Thymus (tissue), 11 donors: Measurements from ENCODE around the gene NOTUM. TPM values are rescaled to one million over a fixed set of nuclear protein-coding genes. Genes with fewer than 3 reads are reported as not detected.
A peak's percentile ranks its signal among the peaks of the same experiment; 100 is the strongest.

ENCODE experiments used
- DNase-seq, 9 donors: peaks; one replicate each; pipeline ENCODE4 v3.0.0-alpha.2; 2013; ENCODE audit warnings: low spot score in 9 of 9, low read depth in 6 of 9, missing footprints in 1 of 9
- H3K27ac ChIP-seq, 2 donors: one replicate each; pipeline ENCODE4 v1.5.1; 2013; ENCODE audit warnings: control low read depth in 1 of 2, low read depth in 1 of 2, low read length in 1 of 2, mild to moderate bottlenecking in 1 of 2, moderate library complexity in 1 of 2
- H3K27me3 ChIP-seq, 2 donors: one replicate each; pipeline ENCODE4 v1.5.1; 2013; ENCODE audit warnings: low read length in 1 of 2; ENCODE audit not compliant: control insufficient read depth in 2 of 2, insufficient read depth in 1 of 2
- H3K36me3 ChIP-seq, 2 donors: one replicate each; pipeline ENCODE4 v1.5.1; 2013; ENCODE audit warnings: low read length in 1 of 2, mild to moderate bottlenecking in 1 of 2, moderate library complexity in 1 of 2; ENCODE audit not compliant: control insufficient read depth in 2 of 2, insufficient read depth in 2 of 2
- H3K4me1 ChIP-seq, 2 donors: one replicate each; pipeline ENCODE4 v1.5.1; 2013; ENCODE audit warnings: low read length in 2 of 2; ENCODE audit not compliant: control insufficient read depth in 2 of 2, insufficient read depth in 2 of 2
- H3K4me3 ChIP-seq, 2 donors: one replicate each; pipeline ENCODE4 v1.5.1; 2013; ENCODE audit warnings: low read length in 2 of 2, control low read depth in 1 of 2, mild to moderate bottlenecking in 1 of 2
- H3K9me3 ChIP-seq, 2 donors: one replicate each; pipeline ENCODE4 v1.5.1; 2013; ENCODE audit warnings: low read length in 1 of 2, mild to moderate bottlenecking in 1 of 2; ENCODE audit not compliant: control insufficient read depth in 2 of 2, insufficient read depth in 1 of 2
- WGBS: extraction: QIAGEN DNeasy Blood & Tissue Kit; methylation state at CpG from one replicate; pipeline ENCODE4 v1.1.7; 2013; 5-methylcytosine and 5-hydroxymethylcytosine counted together
- polyA plus RNA-seq: library from polyadenylated mRNA; stranded (reverse); fragments of 200-250 nt; gene quantifications from one replicate; pipeline ENCODE4 v1.2.3, GENCODE V29; 2013
- total RNA-seq: library from RNA; stranded (reverse); fragments of 120-200 nt; gene quantifications from one replicate; pipeline ENCODE4 v1.2.4, GENCODE V29; 2013
- donor health status: healthy.

NOTUM gene
- total and polyA plus RNA-seq, 2 donors: 0.25 to 0.66 TPM

DNA sequence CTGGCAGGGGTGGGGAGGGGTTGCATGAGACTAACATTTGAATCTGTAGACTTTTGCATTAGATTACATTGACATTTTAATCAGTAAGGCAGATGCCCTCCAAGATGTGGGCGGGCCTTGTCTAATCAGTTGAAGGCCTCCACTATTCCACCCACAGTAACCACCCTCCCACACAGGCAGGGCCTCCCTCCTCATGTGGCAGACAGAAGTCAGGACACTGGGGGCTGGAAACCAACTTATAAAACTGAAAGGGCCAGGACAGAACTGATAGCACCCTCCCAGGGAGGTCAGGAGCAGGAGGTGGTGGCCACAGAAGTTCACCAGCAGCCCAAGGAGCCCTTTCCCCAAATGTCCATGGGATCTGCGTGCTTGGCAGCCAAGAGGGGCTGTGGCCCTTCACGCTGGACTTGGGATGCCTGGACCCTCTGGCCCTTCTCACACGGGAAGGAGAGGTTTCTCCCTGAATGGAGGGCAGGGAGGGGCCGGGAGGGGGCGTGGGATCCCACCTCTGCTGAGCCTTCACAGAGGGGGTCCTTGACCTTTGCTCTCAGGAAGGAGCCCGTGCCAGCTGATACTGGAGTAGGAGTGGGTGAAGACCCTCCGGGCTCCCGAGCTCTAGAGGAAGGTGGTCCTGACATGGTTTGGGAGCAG, 28.5 kb downstream of the NOTUM start:
- Histone ChIP-seq H3K36me3 (no peaks in the 10 kb centered on the region), H3K4me3 (no peak overlapping the region), H3K4me1 (peaks cover 15 to 32% of the 10 kb centered on the region in 2 donors), H3K27me3 (peaks cover 20 to 68% of the 10 kb centered on the region in 2 donors), H3K27ac (no peak overlapping the region), H3K9me3 (peaks cover 0 to 11% of the 10 kb centered on the region in 2 donors)
- DNase-seq: no peak
- 97% methylated on average over 9 of the region's 9 CpGs for WGBS

DNA sequence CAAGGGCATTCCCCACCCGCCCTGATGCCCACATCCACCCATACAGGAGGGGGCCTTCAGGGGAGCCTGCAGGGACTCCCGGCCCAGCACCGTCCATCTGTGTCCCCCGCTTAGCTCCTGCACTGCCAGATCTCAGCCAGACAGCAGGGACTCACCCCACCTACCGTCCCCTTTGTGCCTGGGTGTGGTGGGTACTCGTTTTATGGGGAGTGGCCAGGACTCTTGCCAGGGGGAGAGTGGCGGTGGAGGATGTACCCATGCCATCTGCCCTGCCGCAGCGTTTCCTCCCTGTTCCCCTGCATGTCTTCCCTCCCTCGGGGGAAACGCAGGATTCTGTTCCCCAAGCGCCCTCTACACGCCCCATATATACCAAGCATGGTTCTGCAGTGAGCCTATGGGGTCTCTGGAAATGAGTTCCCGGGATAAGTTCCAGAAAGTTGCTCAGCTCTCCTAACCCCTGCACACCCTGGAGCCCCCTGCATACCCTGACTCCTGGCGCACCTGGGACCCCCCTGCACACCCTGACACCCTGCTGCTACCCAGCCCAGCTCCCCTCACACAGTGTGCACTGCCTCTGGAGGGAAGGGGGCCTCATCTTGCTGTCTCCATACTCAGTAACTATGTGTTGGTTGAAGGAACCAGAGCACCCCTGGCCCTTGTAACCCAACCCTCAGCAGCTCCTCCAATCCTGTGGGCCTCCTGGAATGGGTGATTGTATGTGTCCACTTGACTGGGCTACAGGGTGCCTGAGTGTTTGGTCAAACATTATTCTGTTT, 29.2 kb downstream of the NOTUM start:
- Histone ChIP-seq H3K27me3 (peaks cover 20 to 63% of the 10 kb centered on the region in 2 donors), H3K4me3 (no peak overlapping the region), H3K9me3 (peaks cover 0 to 8% of the 10 kb centered on the region in 2 donors), H3K4me1 (peaks cover 12 to 28% of the 10 kb centered on the region in 2 donors), H3K27ac (no peak overlapping the region), H3K36me3 (no peaks in the 10 kb centered on the region)
- 67% methylated on average over 15 of the region's 15 CpGs for WGBS
- DNase-seq: no peak

DNA sequence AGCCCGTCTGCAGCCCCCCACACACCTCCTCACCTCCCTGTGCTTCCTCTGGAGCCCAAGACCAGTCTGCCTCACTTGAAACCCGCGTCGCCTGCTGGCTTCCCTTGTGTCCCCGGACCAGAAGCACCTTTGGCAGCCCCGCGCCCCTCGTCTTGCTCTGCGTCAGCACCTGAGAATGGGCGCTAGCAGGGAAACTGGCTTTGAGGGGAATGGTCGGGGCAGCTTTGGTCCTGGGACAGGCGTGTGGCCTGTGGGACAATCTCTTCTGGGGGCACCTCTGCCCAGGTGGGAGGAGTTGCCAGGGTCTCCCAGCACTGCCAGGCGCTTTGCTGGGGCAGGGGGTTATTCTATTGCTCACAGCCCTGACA, 29.8 kb downstream of the NOTUM start:
- H3K4me3 ChIP-seq: no peak overlapping the region
- H3K4me1 ChIP-seq: peaks cover 14 to 29% of the 10 kb centered on the region in 2 donors
- peak overlapping the region in 1 of 2 donors; percentile 10 for H3K27ac ChIP-seq
- 85% methylated on average over 13 of the region's 13 CpGs for WGBS
- no peak for DNase-seq
- no peaks in the 10 kb centered on the region for H3K36me3 ChIP-seq
- peaks cover 0 to 8% of the 10 kb centered on the region in 2 donors for H3K9me3 ChIP-seq
- H3K27me3 ChIP-seq: peaks cover 20 to 58% of the 10 kb centered on the region in 2 donors

DNA sequence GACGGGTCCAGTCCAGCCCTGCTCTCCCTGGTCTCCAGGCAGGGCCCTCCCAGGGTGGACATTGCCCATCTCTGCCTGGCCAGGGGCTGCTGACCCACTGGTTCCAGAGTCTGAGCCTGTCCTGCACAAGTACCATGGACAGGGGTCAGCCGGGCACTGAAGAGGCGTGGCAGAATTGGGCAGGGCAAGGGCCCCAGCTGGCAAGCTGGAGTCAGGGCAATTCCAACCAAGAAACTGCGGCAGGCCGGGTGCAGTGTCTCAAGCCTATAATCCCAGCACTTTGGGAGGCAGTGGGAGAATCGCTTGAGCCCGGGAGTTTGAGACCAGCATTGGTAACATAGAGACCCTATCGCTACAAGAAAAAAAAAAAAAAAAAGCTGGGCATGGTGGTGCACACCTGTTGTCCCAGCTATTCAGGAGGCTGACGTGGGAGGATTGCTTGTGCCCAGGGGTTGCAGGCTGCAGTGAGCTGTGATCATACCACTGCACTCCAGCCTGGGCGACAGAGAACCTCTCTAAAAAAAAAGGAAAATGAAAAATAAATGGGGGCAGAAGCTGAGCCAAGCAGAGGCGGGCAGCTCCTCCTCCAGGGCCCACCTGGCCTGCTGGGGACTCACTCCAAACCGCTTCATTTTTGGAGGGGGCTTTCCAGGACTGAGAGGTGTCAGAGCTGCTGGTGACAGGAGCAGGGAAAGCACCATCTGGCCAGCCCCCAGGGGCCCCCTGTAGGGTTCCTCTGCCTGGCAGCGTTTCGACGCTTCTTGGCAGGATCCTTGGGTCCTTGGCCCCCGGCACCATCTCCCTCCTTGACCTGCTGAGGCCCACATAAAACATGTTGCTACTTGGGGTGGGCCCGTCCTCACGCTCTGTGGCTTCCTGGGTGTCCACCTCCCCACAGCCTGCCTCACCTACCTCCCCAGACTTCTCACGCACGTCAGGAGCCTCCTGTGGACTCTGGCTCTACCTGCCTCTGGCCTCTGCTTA, 30.6 kb downstream of the NOTUM start:
- peaks cover 16 to 35% of the 10 kb centered on the region in 2 donors for H3K4me1 ChIP-seq
- DNase-seq: peak in 1 of 9 donors; percentile 30
- peak overlapping the region in 1 of 2 donors; percentile 10 for H3K27ac ChIP-seq
- H3K9me3 ChIP-seq: peaks cover 0 to 8% of the 10 kb centered on the region in 2 donors
- H3K27me3 ChIP-seq: peaks cover 20 to 53% of the 10 kb centered on the region in 2 donors
- H3K36me3 ChIP-seq: no peaks in the 10 kb centered on the region
- WGBS: 79% methylated on average over 20 of the region's 20 CpGs
- no peak overlapping the region for H3K4me3 ChIP-seq

DNA sequence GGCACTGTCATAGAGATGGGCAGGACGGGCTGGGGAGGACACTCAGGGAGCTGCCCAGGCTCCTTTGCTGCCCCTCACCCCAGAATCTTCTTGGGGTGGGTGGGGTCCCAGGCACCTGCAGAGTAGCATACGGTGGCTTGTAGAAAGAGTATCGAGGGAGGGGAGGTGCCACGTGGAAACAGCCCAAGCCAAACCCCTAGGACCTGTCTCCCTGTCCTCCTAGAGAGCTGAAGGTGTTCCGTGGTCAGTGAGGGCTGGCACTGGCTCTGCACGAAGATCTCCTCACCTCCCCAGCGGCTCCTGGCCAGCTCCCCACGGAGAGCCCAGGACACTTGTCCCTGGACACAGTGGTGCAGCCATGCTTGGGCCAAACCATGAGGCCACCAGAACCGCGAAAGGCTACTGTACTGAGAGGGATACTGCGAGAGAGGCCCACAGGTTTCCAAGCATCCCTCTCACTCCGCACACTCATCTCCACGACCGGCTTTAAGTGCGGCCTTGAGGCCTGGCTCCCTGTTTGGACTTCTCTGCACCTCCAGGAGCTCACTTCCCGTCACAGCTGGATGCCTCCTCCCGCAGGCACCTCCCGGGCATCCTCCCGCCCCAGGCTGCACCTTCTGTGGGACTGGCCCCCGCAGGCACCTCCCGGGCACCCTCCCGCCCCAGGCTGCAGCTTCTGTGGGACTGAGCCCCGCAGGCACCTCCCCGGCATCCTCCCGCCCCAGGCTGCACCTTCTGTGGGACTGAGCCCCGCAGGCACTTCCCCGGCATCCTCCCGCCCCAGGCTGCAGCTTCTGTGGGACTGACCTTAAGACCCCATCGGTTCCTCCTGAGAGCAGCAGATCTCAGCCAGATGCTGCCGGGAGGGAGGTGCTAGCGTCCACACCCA, 31.5 kb downstream of the NOTUM start:
- Histone ChIP-seq H3K9me3 (peaks cover 0 to 8% of the 10 kb centered on the region in 2 donors), H3K27ac (no peak overlapping the region), H3K27me3 (peaks cover 20 to 47% of the 10 kb centered on the region in 2 donors), H3K4me1 (peaks cover 24 to 44% of the 10 kb centered on the region in 2 donors), H3K4me3 (peak overlapping the region in 1 of 2 donors; percentile 27), H3K36me3 (no peaks in the 10 kb centered on the region)
- WGBS: 94% methylated on average over 31 of the region's 31 CpGs
- DNase-seq: no peak

DNA sequence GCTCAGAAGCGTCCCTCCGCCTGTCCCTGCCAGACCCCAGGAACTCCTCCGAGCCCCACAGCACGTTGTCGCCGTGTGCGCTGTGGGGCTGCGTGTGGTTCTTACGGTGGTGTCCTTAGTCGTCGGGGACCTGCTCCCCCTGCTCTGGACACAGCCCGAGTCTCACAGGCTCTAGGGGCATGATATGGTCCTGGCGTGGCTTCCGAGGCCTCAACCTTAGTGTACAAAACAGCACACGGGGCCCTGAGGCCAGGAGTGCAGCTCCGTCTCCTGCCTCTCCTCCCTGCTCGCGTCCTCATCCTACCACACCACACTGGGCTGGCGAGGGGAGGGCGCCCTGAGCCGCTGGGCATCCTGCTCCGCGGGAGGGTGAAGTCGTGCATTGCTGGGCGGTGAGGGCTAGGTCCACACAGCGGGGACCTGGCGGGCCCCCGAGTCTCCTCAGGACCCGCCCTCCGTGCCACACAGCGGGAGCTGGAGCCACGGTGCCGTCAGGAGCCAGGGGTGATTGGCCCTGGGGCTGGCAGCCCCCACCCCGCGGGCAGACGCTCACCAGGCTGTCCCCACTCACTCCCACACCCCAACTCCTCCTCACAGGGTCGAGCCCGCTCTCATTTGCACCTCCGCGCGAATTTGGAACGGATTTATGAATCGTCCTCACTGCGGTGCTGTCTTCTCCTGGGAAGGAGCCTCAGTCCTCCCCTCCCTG, 32.3 kb downstream of the NOTUM start:
- 24% methylated on average over 44 of the region's 44 CpGs for WGBS
- Histone ChIP-seq H3K9me3 (peaks cover 0 to 8% of the 10 kb centered on the region in 2 donors), H3K4me3 (peak overlapping the region; percentile 27 to 92), H3K27me3 (peaks cover 20 to 52% of the 10 kb centered on the region in 2 donors), H3K36me3 (no peaks in the 10 kb centered on the region), H3K4me1 (peaks cover 31 to 52% of the 10 kb centered on the region in 2 donors), H3K27ac (no peak overlapping the region)
- no peak for DNase-seq

DNA sequence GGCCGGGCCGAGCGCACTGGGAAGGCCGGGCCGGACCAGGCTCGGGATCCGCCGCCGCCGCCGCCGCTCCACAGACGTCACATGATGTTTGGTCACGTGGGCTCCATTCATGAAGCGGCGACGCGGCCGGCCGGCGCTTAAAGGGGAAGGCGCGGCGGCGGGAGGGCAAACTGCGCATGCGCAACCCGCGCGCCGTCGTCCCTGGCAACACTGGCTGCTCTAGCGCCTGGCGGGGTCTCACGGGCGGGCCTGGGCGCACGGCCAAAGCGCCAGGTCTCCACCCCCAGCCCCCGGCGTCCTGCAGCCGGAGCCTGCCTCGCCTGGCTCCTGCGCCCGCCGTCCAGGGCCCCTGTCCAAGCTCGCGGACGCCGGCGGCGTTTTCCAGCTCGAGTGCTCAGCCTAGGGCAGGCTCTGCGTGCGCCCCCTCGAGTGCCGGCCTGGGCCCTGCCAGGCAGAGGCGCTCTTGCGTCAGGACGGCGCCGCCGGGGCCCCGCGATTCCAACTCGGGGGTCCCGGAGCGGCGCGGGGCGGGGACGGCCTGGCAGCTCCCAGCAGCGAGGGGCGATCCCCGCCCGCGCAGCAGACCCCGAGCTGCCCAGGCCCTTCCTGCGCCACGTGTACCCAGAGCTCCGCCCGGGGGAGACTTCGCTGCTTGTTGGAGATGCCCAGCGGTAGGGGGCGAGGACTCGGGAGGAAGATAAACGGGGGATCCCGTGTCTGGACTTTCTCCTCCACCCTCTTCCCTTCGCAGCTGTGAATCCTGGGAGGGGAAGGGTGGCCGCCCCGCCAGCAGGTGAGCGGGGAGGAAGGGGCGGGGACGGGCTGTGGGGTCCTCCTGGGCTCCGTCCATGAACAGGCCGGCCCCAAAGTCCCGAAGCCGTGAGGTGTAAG, 33.1 kb downstream of the NOTUM start, which contains the start of gene MAFG:
Gene MAFG, minus strand, starts transcription at position 83 of the 891 bp plus-strand sequence. CDS start 4,550 bp downstream, outside the sequence.
- Histone ChIP-seq H3K9me3 (peaks cover 0 to 8% of the 10 kb centered on the region in 2 donors), H3K36me3 (peaks cover under 1% of the 10 kb centered on the region in 2 donors), H3K27ac (peak within 1 kb of the TSS; percentile 76 to 78), H3K4me1 (peaks cover 35 to 54% of the 10 kb centered on the region in 2 donors), H3K4me3 (peak within 1 kb of the TSS; percentile 59 to 92), H3K27me3 (peaks cover 20 to 55% of the 10 kb centered on the region in 2 donors)
- peak; percentile 65 to 97 (median 91) for DNase-seq
- 1% methylated on average over 98 of the region's 98 CpGs for WGBS
